HepG2 (cell line): ENCODE results near the gene UBE2N. TPM values are rescaled to one million over a fixed set of nuclear protein-coding genes. Genes with fewer than 3 reads are reported as not detected.

ENCODE experiments used
- ATAC-seq: fragments of 200-7000 bp; cut with Tn5 transposase; 3 replicates; pipeline ENCODE4 v1.9.1; 2020; ENCODE audit warnings: mild to moderate bottlenecking, moderate library complexity
- BruUV-seq: library from RNA; stranded (reverse); fragments of 400-500 nt; replicated peaks from 2 replicates; lab custom pipeline; 2021; lab: Mats Ljungman, UMichigan
- CTCF ChIA-PET: fragments of 300-600 bp; formaldehyde crosslinking; extraction: SDS; loops from one replicate; lab custom pipeline; 2021; ENCODE audit warnings: low total read pairs, inconsistent platforms, low intra/inter-chr PET ratio; lab: Yijun Ruan, JAX
- POLR2A ChIA-PET: fragments of 350-600 bp; sonication (Branson Sonifier 250); formaldehyde crosslinking; loops from one replicate; lab custom pipeline; 2020; ENCODE audit warnings: antibody characterized with exemption, inconsistent platforms; lab: Yijun Ruan, JAX
- DNase-seq: peaks from one replicate; pipeline ENCODE4 v3.0.0-alpha.2; 2015; ENCODE audit warnings: low spot score
- FAIRE-seq: peaks from 3 replicates; lab custom pipeline; 2011; peaks lifted over from hg19 to GRCh38; lab: Jason Lieb, UNC
- H2AFZ ChIP-seq: one replicate; pipeline ENCODE4 v1.6.1; 2011; ENCODE audit warnings: low read length, inconsistent platforms
- H3K27ac ChIP-seq: fragments of 300-600 bp; 3 replicates; pipeline ENCODE4 v1.8.0; 2011; ENCODE audit warnings: mixed run types, mild to moderate bottlenecking, mixed read lengths, low read length, inconsistent platforms; ENCODE audit not compliant: insufficient read depth; ENCODE audit errors: extremely low read length
- H3K27me3 ChIP-seq, 2 experiments: fragments of 200-600 bp in 1 of 2; 2 replicates in 1 of 2; 3 replicates in 1 of 2; pipeline versions ENCODE4 v1.6.0 to v1.8.0; 2011; ENCODE audit warnings: low read length in 2 of 2, mild to moderate bottlenecking in 2 of 2, moderate library complexity in 2 of 2, inconsistent platforms in 1 of 2; ENCODE audit not compliant: insufficient read depth in 2 of 2, control insufficient read depth in 1 of 2
- H3K36me3 ChIP-seq, 2 experiments: fragments of 200-600 bp in 1 of 2; replicated peaks in 1 of 2; 2 replicates in 1 of 2; 3 replicates in 1 of 2; pipeline versions ENCODE4 v1.5.1 to v1.8.0; 2011; ENCODE audit warnings: low read length in 2 of 2, inconsistent platforms in 1 of 2; ENCODE audit not compliant: insufficient read depth in 2 of 2, control insufficient read depth in 1 of 2
- H3K4me1 ChIP-seq: 2 replicates; pipeline ENCODE4 v1.5.1; 2012; ENCODE audit warnings: low read length, inconsistent platforms; ENCODE audit not compliant: insufficient read depth
- H3K4me2 ChIP-seq: 2 replicates; pipeline ENCODE4 v1.6.0; 2011; ENCODE audit warnings: low read depth, low read length, inconsistent platforms
- H3K4me3 ChIP-seq, 3 experiments: fragments of 200-600 bp in 1 of 3; sonication (generic), shearing (Covaris generic) in 1 of 3; replicated peaks in 1 of 3; 2 replicates each; pipeline ENCODE4 v1.5.1; 2011 to 2016; ENCODE audit warnings: low read length in 3 of 3, inconsistent platforms in 2 of 3, low read depth in 2 of 3, mild to moderate bottlenecking in 2 of 3, control low read depth in 1 of 3, mixed read lengths in 1 of 3; ENCODE audit not compliant: insufficient read depth in 1 of 3
- H3K79me2 ChIP-seq: one replicate; pipeline ENCODE4 v1.6.1; 2011; ENCODE audit warnings: low read length, inconsistent platforms; ENCODE audit not compliant: insufficient read depth
- H3K9ac ChIP-seq: 2 replicates; pipeline ENCODE4 v1.6.0; 2011; ENCODE audit warnings: mild to moderate bottlenecking, low read depth, low read length, inconsistent platforms; ENCODE audit not compliant: insufficient read depth
- H3K9me3 ChIP-seq: 2 replicates; pipeline ENCODE4 v1.5.1; 2012; ENCODE audit warnings: mild to moderate bottlenecking, low read length
- H4K20me1 ChIP-seq: 2 replicates; pipeline ENCODE4 v1.6.0; 2011; ENCODE audit warnings: inconsistent platforms, mild to moderate bottlenecking, low read length, moderate library complexity; ENCODE audit not compliant: insufficient read depth
- BCL6 ChIP-seq: IDR thresholded peaks from 2 replicates; pipeline ENCODE4 v1.6.1; 2016; ENCODE audit warnings: missing genetic modification reagents, missing compliant biosample characterization
- FOSL2 ChIP-seq: sonication (generic); formaldehyde crosslinking; IDR thresholded peaks from 2 replicates; pipeline ENCODE4 v1.4.0; 2020; ENCODE audit warnings: missing genetic modification reagents
- GPBP1L1 ChIP-seq: sonication (generic); formaldehyde crosslinking; IDR thresholded peaks from 2 replicates; pipeline ENCODE4 v1.5.0; 2020; ENCODE audit warnings: mild to moderate bottlenecking, missing genetic modification reagents
- HHEX ChIP-seq: IDR thresholded peaks from 2 replicates; pipeline ENCODE4 v1.6.1; 2016; ENCODE audit warnings: control low read depth
- KLF16 ChIP-seq, 2 experiments: sonication (generic) in 1 of 2; formaldehyde crosslinking in 1 of 2; IDR thresholded peaks; 2 replicates each; pipeline versions ENCODE4 v1.6.1 to v1.8.0; 2016 to 2023; ENCODE audit warnings: missing genetic modification reagents in 2 of 2, missing compliant biosample characterization in 1 of 2
- SP140L ChIP-seq: sonication (generic); formaldehyde crosslinking; IDR thresholded peaks from 2 replicates; pipeline ENCODE4 v1.4.0; 2020; ENCODE audit warnings: missing genetic modification reagents, borderline replicate concordance
- SP5 ChIP-seq: IDR thresholded peaks from 2 replicates; pipeline ENCODE4 v1.6.1; 2016; ENCODE audit warnings: low read depth, borderline replicate concordance
- ZBTB14 ChIP-seq: sonication (generic); formaldehyde crosslinking; IDR thresholded peaks from 2 replicates; pipeline ENCODE4 v1.4.0; 2020; ENCODE audit warnings: missing genetic modification reagents
- ZNF10 ChIP-seq: sonication (generic); formaldehyde crosslinking; IDR thresholded peaks from 2 replicates; pipeline ENCODE4 v1.4.0; 2020; ENCODE audit warnings: mild to moderate bottlenecking, low read depth, missing genetic modification reagents, borderline replicate concordance
- ZNF564 ChIP-seq: sonication (generic); formaldehyde crosslinking; IDR thresholded peaks from 2 replicates; pipeline ENCODE4 v1.8.1; 2023; ENCODE audit warnings: mild to moderate bottlenecking, missing genetic modification reagents
- ZNF746 ChIP-seq: sonication (generic); formaldehyde crosslinking; IDR thresholded peaks from 2 replicates; pipeline ENCODE4 v1.8.0; 2022; ENCODE audit warnings: mild to moderate bottlenecking, missing genetic modification reagents
- WGBS: methylation state at CpG from one replicate; pipeline ENCODE4 v1.1.6; 2017; ENCODE audit warnings: low lambda C conversion rate; 5-methylcytosine and 5-hydroxymethylcytosine counted together
- in situ Hi-C: cut with HindIII; loops from 2 replicates; pipeline ENCODE4 v1.10.0; 2017; ENCODE audit warnings: low pct_unique_long_range_greater_than_20kb; ENCODE audit not compliant: extremely low pct_ligation_motif_present
- intact Hi-C: fragments of 100-400 bp; cut with micrococcal nuclease; formaldehyde crosslinking; loops from one replicate; pipeline ENCODE4 v1.10.0; 2022; ENCODE audit not compliant: unreplicated experiment
- polyA plus RNA-seq, 8 experiments: library from polyadenylated mRNA; depleted of rRNA in 3 of 8; stranded (reverse) in 7 of 8; unstranded in 1 of 8; fragments of >200 nt; fragmentation: Illumina TruSeq in 4 of 8; extraction: Trizol in 4 of 8; gene quantifications; 2 replicates each; pipeline versions ENCODE4 v1.2.1 to v1.2.3, GENCODE V29; 2011 to 2016; ENCODE audit warnings: low read depth in 4 of 8, missing spikeins in 1 of 8, mixed read lengths in 1 of 8; ENCODE audit not compliant: insufficient read depth in 1 of 8
- total RNA-seq, 5 experiments: library from RNA; depleted of rRNA; stranded (reverse); fragments of >200 nt; fragmentation: Illumina TruSeq; extraction: Trizol; gene quantifications; 2 replicates each; pipeline ENCODE4 v1.2.3, GENCODE V29; 2016; ENCODE audit warnings: low read depth in 1 of 5

Gene UBE2N
- total and polyA plus RNA-seq, 2 of the 13 experiments (the other 11 are each of a cell fraction or from before 2014, with no cell fraction given) = 188 to 197 TPM

- TF ChIP-seq ZNF10 (CRISPR knock-in tag) (no peak), ZBTB14 (CRISPR knock-in tag) (0 out of 2 replicates have a peak, but pooled peaks have one; percentile 15)
- TF ChIP-seq, all 625 proteins: peak for 1
- Histone ChIP-seq H4K20me1 (peaks cover 37% of the 10 kb centered on the region), H2AFZ (no peak overlapping the region), H3K27ac (no peak overlapping the region), H3K27me3 (no peaks in the 10 kb centered on the region), H3K4me2 (no peak overlapping the region), H3K36me3 (peaks cover 7 to 43% of the 10 kb centered on the region in 2 experiments; a peak in 4 of 5 replicates), H3K4me3 (no peak overlapping the region), H3K9ac (no peak overlapping the region), H3K79me2 (peaks cover 78% of the 10 kb centered on the region), H3K4me1 (peaks cover 10% of the 10 kb centered on the region; the same call in 1 of the 2 replicates), H3K9me3 (no peaks in the 10 kb centered on the region)
- BruUV-seq = no TSS peak
- ChIA-PET POLR2A (no interaction called here), CTCF (no interaction called here)
- no peak; the same call in 2 of the 3 replicates for ATAC-seq
- 88% methylated on average over 5 of the region's 5 CpGs for WGBS
- no peak for DNase-seq
- in situ Hi-C loops = loop anchor here (25.0 kb wide), 1 partner anchor 253 kb away; no protein-coding TSS in a partner anchor
- intact Hi-C loops = no loop called here
- no peak for FAIRE-seq
Observed at GRCh38 chr12:93390549-93391297, 51.0 kb downstream of the UBE2N start.

GRCh38 chr12:93390031-93390430 lies 51.7 kb downstream of the UBE2N start:
- TF ChIP-seq FOSL2 (CRISPR knock-in tag) (no peak), KLF16 (CRISPR knock-in tag; IDR thresholded peaks at IDR 0.05) (no peak), ZNF746 (no peak), ZNF564 (CRISPR knock-in tag) (no peak), HHEX (CRISPR knock-in tag) (no peak), SP140L (CRISPR knock-in tag) (no peak), SP5 (CRISPR knock-in tag) (no peak), GPBP1L1 (CRISPR knock-in tag) (no peak), BCL6 (peak; percentile 95)
- ChIA-PET CTCF (no interaction called here), POLR2A (no interaction called here)
- no peak for ATAC-seq
- Histone ChIP-seq H3K27me3 (no peaks in the 10 kb centered on the region), H4K20me1 (peaks cover 43% of the 10 kb centered on the region), H2AFZ (no peak overlapping the region), H3K4me1 (peaks cover 16% of the 10 kb centered on the region; the same call in 1 of the 2 replicates), H3K9me3 (no peaks in the 10 kb centered on the region), H3K4me3 (no peak overlapping the region), H3K79me2 (peaks cover 81% of the 10 kb centered on the region), H3K4me2 (no peak overlapping the region), H3K36me3 (peaks cover 11 to 48% of the 10 kb centered on the region in 2 experiments; a peak in 4 of 5 replicates), H3K9ac (no peak overlapping the region), H3K27ac (no peak overlapping the region)
- in situ Hi-C loops (loop anchor here (25.0 kb wide), 1 partner anchor 253 kb away; no protein-coding TSS in a partner anchor), intact Hi-C loops (no loop called here)
- no TSS peak for BruUV-seq
- FAIRE-seq = no peak
- DNase-seq = no peak
- 93% methylated on average over 5 of the region's 5 CpGs for WGBS
